Cardiac fibroblast (primary cell): Measurements from ENCODE around the gene SNX17.
"Not testable (repeated sequence)": the region's sequence is repeated elsewhere in the genome, so short reads cannot be mapped to it uniquely, and the experiment has no call there.

Experiments used
- DNase-seq, 2 donors: peaks; one replicate each; pipeline versions ENCODE4 v3.0.0 to v3.0.0-alpha.2; 2010; ENCODE audit warnings: low read depth in 2 of 2
- H3K4me3 ChIP-seq, 2 donors: replicated peaks in 1 of 2; 1 replicate in 1 of 2; 2 replicates in 1 of 2; pipeline ENCODE4 v1.5.1; 2011; ENCODE audit warnings: low read depth in 2 of 2, low read length in 2 of 2, mild to moderate bottlenecking in 2 of 2, moderate library complexity in 1 of 2
- TF ChIP-seq, protein P1 (sequence below): IDR thresholded peaks from one replicate; pipeline ENCODE4 v1.5.1; 2011; ENCODE audit warnings: low read depth, mild to moderate bottlenecking, low read length, inconsistent platforms

The SNX17 gene

GRCh38 chr2:27421660-27422250 lies 51.3 kb downstream of the SNX17 start:
- H3K4me3 ChIP-seq, result no peak overlapping the region
- TF ChIP-seq, protein P1, sequence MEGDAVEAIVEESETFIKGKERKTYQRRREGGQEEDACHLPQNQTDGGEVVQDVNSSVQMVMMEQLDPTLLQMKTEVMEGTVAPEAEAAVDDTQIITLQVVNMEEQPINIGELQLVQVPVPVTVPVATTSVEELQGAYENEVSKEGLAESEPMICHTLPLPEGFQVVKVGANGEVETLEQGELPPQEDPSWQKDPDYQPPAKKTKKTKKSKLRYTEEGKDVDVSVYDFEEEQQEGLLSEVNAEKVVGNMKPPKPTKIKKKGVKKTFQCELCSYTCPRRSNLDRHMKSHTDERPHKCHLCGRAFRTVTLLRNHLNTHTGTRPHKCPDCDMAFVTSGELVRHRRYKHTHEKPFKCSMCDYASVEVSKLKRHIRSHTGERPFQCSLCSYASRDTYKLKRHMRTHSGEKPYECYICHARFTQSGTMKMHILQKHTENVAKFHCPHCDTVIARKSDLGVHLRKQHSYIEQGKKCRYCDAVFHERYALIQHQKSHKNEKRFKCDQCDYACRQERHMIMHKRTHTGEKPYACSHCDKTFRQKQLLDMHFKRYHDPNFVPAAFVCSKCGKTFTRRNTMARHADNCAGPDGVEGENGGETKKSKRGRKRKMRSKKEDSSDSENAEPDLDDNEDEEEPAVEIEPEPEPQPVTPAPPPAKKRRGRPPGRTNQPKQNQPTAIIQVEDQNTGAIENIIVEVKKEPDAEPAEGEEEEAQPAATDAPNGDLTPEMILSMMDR, result no peak
- no peak for DNase-seq

- no peak for DNase-seq
- TF ChIP-seq, protein P1, result no peak
- H3K4me3 ChIP-seq, result no peak overlapping the region
These were observed 52.5 kb downstream of the SNX17 start for GRCh38 chr2:27422958-27423357.

GRCh38 chr2:27425039-27425438 lies 54.6 kb downstream of the SNX17 start:
- not testable (repeated sequence) for DNase-seq, H3K4me3 ChIP-seq
